NCI-H748 (cell line): ENCODE measurements around the gene EPB41L2.

Source experiments
- DNase-seq: peaks from one replicate; lab custom pipeline; 2025; ENCODE audit not compliant: unreplicated experiment; lab: John Stamatoyannopoulos, UW

EPB41L2 gene

DNA sequence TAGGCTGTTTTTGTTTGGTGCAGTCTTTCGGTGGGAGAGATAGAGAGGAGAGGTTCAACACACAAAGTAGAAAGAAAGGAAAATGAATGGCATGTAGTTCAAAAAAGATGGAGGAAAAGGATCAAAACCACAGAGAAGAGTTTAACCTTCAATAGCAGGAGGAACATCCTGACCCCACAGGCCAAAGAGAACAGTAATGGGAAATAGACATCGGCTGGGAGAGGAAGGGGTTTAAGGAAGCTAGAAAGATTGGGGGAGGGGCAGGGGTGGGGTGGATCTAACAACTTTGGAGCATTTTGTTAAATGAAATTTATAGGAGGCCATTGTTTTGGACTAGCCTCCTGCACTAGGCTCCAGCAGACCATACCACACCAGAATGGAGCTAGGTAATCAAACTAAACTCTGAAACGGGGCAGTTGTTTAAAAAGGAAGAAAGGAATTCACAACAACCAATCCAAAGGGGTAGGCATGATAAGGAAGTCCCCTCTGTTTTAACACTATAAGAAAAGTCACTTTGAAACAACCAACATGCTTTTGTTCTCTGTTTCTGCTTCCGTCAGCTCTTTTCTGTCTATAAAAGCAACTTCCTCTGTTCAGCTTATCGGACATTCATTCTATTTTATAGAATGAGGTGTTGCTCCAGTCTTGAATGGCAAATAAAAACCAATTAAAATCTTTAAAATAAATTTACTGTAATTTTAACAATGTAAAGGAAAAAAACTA, 82.6 kb downstream of the EPB41L2 start:
- DNase-seq, result no peak

DNA sequence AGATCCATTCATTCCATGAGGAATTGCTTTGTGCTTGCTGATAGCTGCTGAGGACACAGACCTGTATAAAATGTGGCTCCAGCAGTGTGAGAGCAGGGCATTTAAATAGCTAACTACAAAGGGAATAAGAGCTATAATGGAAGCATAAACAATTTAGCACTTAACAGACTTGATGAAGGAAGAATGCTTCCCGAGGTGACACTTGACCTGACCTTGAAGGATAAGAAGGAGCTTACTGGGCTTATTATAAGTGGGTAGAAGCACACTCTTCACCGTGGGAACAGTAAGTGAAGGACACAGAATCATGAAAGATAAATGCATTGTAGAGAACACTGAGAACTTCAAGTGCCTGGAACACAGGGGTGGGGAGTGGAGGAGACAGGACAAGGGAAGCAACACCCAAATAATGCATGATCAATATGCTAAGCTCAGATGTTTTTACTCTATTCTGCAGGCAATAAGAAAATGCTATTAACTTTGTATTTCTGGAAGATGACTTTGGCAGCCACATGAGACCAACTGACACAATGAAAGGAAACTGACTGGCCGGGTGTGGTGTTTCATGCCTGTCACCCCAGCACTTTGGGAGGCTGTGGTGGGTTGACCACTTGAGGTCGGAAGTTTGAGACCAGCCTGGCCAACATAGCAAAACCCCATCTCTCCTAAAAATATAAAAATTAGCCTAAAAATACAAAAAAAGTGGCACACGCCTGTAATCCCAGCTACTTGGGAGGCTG, 84.2 kb downstream of the EPB41L2 start:
- no peak for DNase-seq

DNA sequence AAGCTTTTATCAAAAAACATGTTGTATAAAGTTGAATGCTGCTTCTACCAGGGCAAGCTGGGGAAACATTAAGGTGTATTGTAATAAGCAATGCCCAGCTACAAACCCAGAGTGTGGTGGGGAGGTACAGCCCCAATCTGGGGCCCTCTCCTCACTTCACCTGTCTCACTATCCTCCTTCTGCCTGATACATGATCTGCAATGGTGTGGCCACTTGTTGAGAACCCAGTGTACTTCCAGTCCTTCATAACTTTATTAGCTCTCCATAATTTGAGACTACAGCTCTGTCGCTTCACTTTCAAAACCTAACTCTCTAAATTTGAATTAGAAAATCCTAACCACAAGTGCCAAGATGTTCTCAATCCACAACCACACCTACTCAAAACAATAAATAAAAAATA, 84.9 kb downstream of the EPB41L2 start:
- no peak for DNase-seq

DNA sequence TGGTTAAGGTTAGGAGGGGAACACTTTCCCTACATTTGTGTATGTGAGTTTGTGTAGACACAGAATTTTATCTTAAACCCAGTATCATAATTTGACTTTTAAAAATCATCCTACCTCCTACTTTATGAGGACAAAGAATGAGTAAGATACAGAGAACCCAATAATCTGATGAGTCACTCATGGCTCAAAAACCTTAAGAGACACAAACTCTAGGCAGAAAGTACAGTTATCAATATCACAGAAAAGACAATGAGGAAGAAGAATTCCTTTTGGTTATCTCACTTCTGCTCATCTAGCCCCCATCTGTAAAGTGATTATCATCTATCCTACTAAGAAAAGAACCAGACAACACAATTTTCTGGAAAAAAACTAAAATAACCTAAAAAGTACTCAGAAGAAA, 87.7 kb downstream of the EPB41L2 start:
- DNase-seq, result no peak

DNA sequence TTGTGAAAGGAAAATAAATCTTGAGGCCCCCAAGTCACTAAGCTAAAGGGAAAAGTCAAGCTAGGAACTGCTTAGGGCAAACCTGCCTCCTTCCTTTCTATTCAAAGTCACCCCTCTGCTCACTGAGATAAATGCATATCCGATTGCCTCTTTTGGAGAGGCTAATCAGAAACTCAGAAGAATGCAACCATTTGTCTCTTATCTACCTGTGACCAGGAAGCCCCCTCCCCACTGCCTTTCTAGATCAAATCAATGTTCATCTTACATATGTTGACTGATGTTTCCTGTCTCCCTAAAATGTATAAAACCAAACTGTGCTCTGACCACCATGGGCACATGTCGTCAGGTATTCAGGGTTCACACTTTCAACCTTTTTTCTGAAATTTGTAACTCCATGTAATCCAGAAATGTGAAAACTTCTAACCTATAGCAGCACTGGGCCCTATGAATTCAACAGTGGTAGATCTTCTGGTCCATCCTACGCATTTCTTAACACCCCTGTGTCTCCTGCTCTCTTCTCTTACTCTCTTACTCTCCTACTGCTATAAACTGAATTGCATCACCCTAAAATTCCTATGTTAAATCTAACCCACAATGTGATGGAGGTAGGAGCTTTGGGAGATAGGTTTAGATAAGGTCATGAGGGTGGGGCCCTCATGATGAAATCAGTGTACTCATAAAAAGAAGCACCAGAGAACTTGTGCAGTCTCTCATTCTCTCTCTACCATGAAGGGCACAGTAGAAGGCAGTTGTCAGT, 89.3 kb downstream of the EPB41L2 start:
- no peak for DNase-seq

DNA sequence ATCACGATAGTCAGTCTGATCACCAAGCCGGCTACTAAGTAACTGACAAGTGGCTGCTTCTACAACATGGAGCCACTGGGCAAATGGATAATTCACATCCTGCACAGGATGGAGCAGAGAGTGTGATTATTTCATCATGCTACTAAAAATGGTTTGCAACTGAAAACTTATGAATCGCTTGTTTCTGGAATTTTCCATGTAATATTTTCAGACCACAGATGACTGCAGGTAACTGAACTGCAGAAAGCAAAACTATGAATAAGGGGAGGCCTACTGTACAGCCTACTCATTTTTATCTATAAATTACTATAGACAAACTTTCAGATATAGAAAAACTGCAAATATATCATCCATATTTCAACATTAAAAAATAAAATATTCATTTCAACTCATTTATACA, 91.5 kb downstream of the EPB41L2 start:
- no peak for DNase-seq

DNA sequence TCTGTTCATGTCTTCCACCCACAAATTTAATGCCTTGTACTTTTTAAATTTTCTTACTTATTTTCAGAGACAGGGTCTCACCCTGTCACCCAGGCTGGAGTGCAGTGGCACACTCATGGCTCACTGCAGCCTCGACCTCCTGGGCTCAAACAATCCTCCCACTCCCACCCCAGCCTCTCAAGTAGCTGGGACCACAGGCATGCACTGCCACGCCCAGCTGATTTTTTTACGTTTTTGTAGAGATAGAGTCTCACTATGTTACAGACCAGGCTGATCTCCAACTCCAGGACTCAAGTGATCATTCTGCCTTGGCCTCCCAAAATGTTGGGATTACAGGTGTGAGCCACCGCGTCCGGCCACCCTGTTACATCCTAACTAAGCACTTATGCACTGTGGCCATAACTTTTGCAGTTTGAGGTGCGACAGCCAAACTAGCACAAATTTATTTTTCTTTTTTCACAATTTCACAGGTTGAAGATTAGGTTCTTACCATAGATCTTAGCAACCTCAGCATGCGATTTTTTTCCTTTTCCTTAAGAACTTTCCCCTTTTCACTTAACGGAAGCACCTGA, 92.1 kb downstream of the EPB41L2 start:
- DNase-seq, result no peak

DNA sequence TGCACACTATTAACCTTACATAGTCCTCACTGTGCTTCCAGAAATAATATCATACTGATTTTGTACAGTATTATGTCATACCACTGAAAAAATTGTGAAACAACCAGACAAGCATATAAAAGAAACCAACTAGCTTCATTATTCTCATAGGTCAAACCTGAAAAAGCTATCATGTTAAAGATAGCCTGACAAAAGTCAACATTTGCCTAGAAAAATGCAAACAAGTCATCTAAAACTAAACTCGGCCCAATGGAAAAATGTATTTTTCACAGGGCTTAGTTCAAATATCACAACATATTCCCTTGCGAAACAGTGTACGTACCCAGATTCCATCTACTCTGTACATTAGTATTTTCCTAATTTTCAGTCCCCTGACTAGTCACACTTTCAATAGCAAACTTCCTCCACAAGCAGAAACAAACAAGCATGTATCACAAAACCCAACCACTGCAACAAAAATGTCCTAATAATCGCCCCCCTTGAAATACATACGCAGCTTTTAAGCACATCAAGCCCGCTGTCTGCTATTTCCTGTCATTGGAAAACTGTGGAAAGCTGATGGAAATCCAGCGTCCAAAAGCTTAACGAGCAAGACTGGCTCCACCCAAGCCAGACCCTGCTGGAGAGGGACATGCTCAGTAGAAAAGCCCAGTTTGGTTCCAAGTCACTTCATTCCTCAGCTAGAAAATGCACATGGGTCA, 93.1 kb downstream of the EPB41L2 start:
- no peak for DNase-seq

DNA sequence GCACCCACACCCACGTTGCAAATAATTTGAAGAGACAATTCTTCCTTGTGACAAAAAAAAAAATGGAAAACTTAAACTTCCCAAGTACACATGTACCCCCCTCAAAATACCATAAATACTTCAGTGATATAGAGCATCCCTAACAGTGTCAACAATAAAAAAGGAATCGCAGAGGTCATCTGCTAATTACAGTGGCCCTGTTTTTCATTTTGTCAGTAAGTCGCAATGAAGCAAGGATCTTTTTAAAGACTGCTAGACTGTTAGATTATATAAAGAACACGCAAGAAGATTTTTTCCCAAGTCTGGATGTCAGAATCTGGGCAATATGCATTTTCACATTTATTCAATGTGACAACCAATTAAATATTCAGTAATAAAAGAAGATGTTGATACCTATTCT, 93.9 kb downstream of the EPB41L2 start:
- no peak for DNase-seq

DNA sequence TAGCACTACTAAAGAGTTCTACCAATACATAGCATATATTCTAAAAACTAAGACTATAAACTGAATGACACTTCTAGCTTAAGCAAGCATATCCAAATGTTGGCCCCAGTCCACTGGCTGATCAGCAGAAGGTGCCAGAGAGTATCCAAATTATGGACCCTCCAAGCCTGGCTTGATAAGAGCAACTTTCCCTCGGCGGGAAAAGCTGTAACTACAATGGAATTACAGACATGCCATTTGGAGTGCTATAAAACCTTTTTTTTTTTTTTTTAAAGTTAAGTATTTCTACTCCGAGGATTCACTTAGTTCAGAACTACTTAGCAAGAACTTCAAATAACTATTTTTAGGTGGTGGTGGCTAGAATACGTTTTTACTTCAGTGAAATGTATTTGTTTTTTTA, 94.6 kb downstream of the EPB41L2 start:
- no peak for DNase-seq

DNA sequence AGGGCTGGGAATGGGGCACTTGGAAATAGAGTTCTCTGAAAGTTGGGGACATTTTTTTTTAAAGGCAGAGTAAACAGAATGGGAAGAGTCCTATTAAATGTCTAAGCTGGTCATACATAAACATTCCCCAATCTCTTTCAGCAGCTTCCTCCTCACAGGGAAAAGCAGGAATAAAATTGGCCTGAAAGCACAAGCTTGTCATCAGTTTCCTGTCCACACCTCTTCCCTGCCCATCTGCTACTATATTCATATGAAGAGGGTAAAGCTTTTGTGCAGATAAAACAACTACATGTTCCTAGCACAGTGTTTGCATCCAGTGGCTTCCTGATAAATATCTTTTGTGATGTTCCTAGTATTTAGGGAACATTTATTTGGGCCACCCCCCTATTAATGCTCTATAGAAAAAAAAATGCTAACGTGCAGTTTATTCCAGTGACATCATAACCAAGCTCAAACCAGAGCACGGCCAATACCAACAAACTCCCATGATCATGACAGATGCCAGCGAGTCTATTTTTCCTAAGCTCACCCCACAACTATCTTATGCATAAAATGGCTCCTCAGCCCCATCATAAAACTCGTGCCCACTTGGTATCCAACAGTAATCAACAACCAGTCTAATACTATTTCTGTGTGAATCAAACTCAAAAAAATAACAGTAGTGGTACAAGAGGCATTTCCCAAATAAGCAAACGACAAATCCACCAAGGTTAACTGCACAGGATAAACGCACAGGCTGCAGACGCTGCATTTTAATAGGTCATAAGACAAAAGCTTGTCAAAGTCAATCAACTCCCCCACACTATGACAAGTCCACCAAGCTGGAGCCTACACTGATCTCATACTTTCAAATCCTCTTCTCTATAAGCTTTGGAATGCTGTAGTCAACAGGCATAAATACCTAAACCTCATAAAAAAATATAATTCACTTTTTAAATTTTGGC, 95.3 kb downstream of the EPB41L2 start:
- DNase-seq, result no peak

DNA sequence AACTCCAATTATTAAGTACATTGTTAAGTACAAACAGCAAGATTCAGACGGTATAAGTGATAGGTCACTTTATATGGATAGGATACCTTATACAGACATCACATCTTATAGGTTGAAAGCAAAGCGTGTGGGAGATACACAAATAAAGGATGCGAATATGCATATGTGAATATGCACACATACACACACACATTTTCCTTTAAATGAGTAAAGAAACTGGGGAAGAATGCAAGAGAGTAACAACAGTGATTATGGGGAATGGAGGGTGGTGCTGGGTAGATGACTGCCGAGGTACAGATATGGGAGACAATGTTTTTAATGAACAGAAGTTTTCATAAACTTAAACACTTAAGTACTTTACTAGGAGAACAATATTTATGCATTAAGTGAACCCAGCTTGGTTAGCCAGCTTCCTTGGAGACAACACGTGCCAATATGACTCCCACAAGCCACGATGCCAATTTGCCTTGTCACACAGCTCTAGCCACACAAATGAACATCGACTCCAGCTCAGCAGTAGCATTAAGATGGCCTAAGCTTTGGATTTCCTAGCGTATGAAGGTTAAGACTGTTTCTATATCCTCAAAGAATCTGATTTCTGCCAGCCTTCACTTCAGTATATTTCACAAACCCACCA, 96.6 kb downstream of the EPB41L2 start:
- DNase-seq, result no peak

DNA sequence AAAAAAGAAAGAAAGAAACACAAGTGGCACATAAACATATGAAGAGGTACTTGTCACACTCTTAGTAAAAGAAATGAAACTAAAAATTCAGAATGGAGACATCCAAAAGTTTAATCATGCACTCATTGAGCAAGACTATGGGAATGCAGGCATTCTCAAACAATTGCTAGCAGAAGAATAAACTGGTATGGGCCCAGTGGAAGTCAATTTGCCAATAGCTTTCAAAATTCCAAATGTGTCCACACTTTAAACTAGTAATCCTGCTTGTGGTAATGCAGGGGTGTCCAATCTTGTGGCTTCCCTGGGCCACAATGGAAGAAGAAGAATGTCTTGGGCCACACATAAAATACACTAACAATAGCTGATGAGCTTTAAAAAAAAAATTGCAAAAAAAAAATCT, 97.4 kb downstream of the EPB41L2 start:
- DNase-seq, result no peak

DNA sequence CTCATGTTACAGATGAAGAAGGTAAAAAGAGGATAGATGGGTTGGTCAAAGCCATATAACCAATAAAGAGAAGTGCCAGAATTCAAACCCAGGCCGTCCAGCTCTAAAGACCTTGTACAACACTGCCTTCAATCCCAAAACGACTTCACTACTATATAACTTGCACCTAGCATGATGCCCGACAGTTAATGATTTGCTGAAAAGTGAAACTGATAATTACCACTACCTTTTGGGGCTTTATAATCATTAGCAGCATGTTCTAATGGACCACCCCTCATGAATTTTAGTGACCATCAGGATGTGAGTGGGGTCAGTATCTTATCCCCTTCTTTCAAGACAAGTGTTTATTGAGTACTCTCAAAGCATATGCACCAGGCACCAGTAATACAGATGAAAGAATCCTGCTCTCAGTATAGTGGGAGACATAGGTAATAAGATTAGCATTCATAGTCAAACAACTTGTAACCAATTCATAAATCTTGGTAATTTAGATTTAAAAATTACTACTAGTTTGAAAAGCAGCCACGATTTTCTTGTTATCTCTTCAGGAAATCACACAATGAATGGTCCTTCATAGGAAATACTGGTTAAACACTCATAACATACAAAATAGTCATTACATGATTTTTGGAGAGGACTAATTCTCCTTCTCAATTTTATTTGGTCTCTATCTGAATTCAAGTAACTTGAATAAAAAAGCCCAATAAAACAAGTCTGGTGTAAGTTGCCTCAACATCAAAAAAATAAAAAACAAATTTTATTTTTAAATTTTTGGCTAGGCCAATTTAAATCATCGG, 98.0 kb downstream of the EPB41L2 start:
- DNase-seq, result no peak

DNA sequence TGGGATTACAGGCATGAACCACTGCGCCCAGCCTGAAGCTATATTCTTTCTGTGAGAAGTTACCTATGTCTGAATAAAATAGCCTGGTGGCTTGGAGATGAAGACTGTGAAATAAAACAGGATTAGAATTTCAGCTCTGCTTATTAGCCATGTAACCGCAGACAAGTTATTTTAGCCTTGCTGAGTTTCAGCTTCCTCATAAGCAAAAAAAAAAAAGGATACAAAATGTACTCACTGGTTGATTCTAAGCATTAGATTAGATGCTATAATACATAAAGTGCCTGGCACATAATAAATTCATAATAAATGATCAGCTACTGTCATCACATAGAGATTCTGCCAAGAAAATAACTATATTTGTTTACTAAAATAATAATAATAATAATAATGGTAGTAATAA, 98.8 kb downstream of the EPB41L2 start:
- no peak for DNase-seq

DNA sequence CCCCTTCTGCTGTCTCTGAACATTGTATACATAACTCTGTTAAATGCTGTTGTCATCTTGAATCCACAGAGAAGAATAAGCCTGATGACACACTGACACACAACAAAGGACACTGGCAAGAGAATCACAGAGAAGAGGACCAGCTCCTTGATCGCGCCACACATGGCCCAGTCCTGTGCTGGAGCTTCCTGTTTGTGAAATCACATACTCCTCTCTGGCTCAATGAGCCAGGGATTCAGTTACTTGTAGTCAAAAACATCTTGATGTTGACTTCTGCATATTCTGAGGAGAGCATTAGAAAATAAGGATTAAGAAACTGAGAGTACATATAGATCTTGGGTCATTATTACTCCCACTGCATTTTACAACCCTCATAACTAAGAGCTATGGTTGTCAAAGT, 100.1 kb downstream of the EPB41L2 start:
- DNase-seq, result no peak

DNA sequence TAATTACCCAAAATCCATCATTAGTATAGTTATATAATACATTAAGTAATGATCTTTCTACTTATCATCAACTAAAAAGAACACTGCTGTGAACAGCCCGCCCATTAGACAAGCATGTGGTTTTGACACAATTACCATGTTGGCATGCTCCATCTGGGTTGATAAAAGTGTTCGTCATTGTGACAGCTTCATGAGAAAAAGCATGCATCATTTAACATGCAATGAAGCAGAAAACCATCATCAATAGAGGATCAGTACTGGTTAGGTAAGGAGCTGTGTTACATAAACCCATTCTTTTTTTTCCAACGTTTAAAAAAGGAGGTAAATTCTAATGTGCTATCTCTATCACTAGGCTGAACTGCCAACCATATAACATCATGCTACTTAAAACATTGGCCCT, 101.9 kb downstream of the EPB41L2 start:
- DNase-seq, result no peak

DNA sequence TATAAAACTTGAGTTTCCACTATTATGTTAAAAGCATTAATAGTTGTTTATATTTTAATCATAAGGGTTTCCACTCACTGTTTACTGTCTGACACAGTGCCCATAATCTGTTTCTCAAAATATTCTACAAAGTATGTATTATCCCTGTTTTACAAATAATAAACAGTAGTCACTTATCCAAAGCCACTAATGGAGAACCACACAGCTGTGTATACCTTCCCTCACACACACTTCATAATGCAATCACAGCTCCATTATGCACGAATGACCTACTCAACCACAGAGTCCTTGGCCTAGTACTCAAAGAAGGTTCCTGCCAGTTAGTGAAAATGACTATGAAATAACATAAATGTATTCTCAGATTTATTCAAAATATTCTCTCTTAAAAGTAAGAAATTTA, 103.1 kb downstream of the EPB41L2 start:
- no peak for DNase-seq

DNA sequence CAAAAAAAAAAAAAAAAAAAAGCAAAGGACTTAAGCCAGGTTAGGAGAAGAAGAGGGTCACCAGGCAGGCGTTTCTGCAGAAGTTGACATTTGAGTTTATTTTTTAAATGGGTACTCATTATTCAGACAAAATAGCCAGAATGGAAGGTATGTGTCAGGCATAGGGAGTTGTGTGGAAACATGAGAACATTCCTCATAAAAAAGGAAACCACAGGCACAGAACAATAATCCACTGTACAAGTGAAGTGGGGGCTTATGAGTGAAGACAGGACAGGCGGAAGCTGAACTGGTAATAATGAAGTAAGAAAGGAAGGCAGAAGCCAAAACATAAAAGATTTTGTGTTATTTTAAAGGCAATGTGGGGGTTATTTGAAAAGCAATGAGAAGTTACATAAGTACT, 104.6 kb downstream of the EPB41L2 start:
- no peak for DNase-seq
